Measurements from ENCODE around the gene ADCYAP1R1.

ADCYAP1R1 gene

GRCh38 chr7:31033674-31034300 is 18.3 kb upstream of the ADCYAP1R1 start:
- no peak for DNase-seq
- Histone ChIP-seq H3K27me3 (replicated peaks; ENCODE audit: control insufficient read depth, insufficient read depth, low read length, poor library complexity, severe bottlenecking) (no peaks in the 10 kb centered on the region), H3K9me3 (ENCODE audit: control insufficient read depth, low read length) (no peaks in the 10 kb centered on the region), H3K36me3 (ENCODE audit: control insufficient read depth, insufficient read depth, low read length) (no peaks in the 10 kb centered on the region), H3K27ac (ENCODE audit: insufficient read depth, low read length, poor library complexity, severe bottlenecking) (no peak overlapping the region), H3K4me3 (ENCODE audit: insufficient read depth, low read depth, low read length, poor library complexity, severe bottlenecking) (no peak overlapping the region), H3K4me1 (ENCODE audit: control insufficient read depth, insufficient read depth, low read length, poor library complexity, severe bottlenecking) (no peaks in the 10 kb centered on the region)

GRCh38 chr7:31036924-31037323 is 15.2 kb upstream of the ADCYAP1R1 start:
- Histone ChIP-seq H3K27me3 (replicated peaks; ENCODE audit: control insufficient read depth, insufficient read depth, low read length, poor library complexity, severe bottlenecking) (no peaks in the 10 kb centered on the region), H3K9me3 (ENCODE audit: control insufficient read depth, low read length) (no peaks in the 10 kb centered on the region), H3K4me3 (ENCODE audit: insufficient read depth, low read depth, low read length, poor library complexity, severe bottlenecking) (no peak overlapping the region), H3K4me1 (ENCODE audit: control insufficient read depth, insufficient read depth, low read length, poor library complexity, severe bottlenecking) (no peaks in the 10 kb centered on the region), H3K36me3 (ENCODE audit: control insufficient read depth, insufficient read depth, low read length) (no peaks in the 10 kb centered on the region), H3K27ac (ENCODE audit: insufficient read depth, low read length, poor library complexity, severe bottlenecking) (no peak overlapping the region)
- no peak for DNase-seq

- DNase-seq, result no peak
- no peaks in the 10 kb centered on the region for H3K9me3 ChIP-seq (ENCODE audit: control insufficient read depth, low read length)
- no peaks in the 10 kb centered on the region for H3K27me3 ChIP-seq (replicated peaks; ENCODE audit: control insufficient read depth, insufficient read depth, low read length, poor library complexity, severe bottlenecking)
- H3K4me1 ChIP-seq (ENCODE audit: control insufficient read depth, insufficient read depth, low read length, poor library complexity, severe bottlenecking), result no peaks in the 10 kb centered on the region
- H3K27ac ChIP-seq (ENCODE audit: insufficient read depth, low read length, poor library complexity, severe bottlenecking), result no peak overlapping the region
- no peak overlapping the region for H3K4me3 ChIP-seq (ENCODE audit: insufficient read depth, low read depth, low read length, poor library complexity, severe bottlenecking)
- H3K36me3 ChIP-seq (ENCODE audit: control insufficient read depth, insufficient read depth, low read length), result no peaks in the 10 kb centered on the region
These were observed 9.0 kb upstream of the ADCYAP1R1 start for GRCh38 chr7:31043051-31043471.

- no peaks in the 10 kb centered on the region for H3K27me3 ChIP-seq (replicated peaks; ENCODE audit: control insufficient read depth, insufficient read depth, low read length, poor library complexity, severe bottlenecking)
- no peaks in the 10 kb centered on the region for H3K36me3 ChIP-seq (ENCODE audit: control insufficient read depth, insufficient read depth, low read length)
- H3K9me3 ChIP-seq (ENCODE audit: control insufficient read depth, low read length), result no peaks in the 10 kb centered on the region
- no peak overlapping the region for H3K4me3 ChIP-seq (ENCODE audit: insufficient read depth, low read depth, low read length, poor library complexity, severe bottlenecking)
- H3K4me1 ChIP-seq (ENCODE audit: control insufficient read depth, insufficient read depth, low read length, poor library complexity, severe bottlenecking), result no peaks in the 10 kb centered on the region
- H3K27ac ChIP-seq (ENCODE audit: insufficient read depth, low read length, poor library complexity, severe bottlenecking), result no peak overlapping the region
- no peak for DNase-seq
These were observed 7.6 kb upstream of the ADCYAP1R1 start for GRCh38 chr7:31044529-31044928.

GRCh38 chr7:31046723-31047122 is 5.4 kb upstream of the ADCYAP1R1 start:
- H3K4me3 ChIP-seq (ENCODE audit: insufficient read depth, low read depth, low read length, poor library complexity, severe bottlenecking), result no peak overlapping the region
- H3K4me1 ChIP-seq (ENCODE audit: control insufficient read depth, insufficient read depth, low read length, poor library complexity, severe bottlenecking), result no peaks in the 10 kb centered on the region
- no peak overlapping the region for H3K27ac ChIP-seq (ENCODE audit: insufficient read depth, low read length, poor library complexity, severe bottlenecking)
- no peaks in the 10 kb centered on the region for H3K27me3 ChIP-seq (replicated peaks; ENCODE audit: control insufficient read depth, insufficient read depth, low read length, poor library complexity, severe bottlenecking)
- DNase-seq, result no peak
- H3K36me3 ChIP-seq (ENCODE audit: control insufficient read depth, insufficient read depth, low read length), result no peaks in the 10 kb centered on the region
- H3K9me3 ChIP-seq (ENCODE audit: control insufficient read depth, low read length), result no peaks in the 10 kb centered on the region

GRCh38 chr7:31047313-31048146 is 4.6 kb upstream of the ADCYAP1R1 start:
- no peak overlapping the region for H3K27ac ChIP-seq (ENCODE audit: insufficient read depth, low read length, poor library complexity, severe bottlenecking)
- no peaks in the 10 kb centered on the region for H3K4me1 ChIP-seq (ENCODE audit: control insufficient read depth, insufficient read depth, low read length, poor library complexity, severe bottlenecking)
- no peaks in the 10 kb centered on the region for H3K36me3 ChIP-seq (ENCODE audit: control insufficient read depth, insufficient read depth, low read length)
- H3K4me3 ChIP-seq (ENCODE audit: insufficient read depth, low read depth, low read length, poor library complexity, severe bottlenecking), result no peak overlapping the region
- no peaks in the 10 kb centered on the region for H3K9me3 ChIP-seq (ENCODE audit: control insufficient read depth, low read length)
- H3K27me3 ChIP-seq (replicated peaks; ENCODE audit: control insufficient read depth, insufficient read depth, low read length, poor library complexity, severe bottlenecking), result no peaks in the 10 kb centered on the region
- no peak for DNase-seq

- no peaks in the 10 kb centered on the region for H3K36me3 ChIP-seq (ENCODE audit: control insufficient read depth, insufficient read depth, low read length)
- H3K27me3 ChIP-seq (replicated peaks; ENCODE audit: control insufficient read depth, insufficient read depth, low read length, poor library complexity, severe bottlenecking), result no peaks in the 10 kb centered on the region
- H3K9me3 ChIP-seq (ENCODE audit: control insufficient read depth, low read length), result no peaks in the 10 kb centered on the region
- no peak overlapping the region for H3K27ac ChIP-seq (ENCODE audit: insufficient read depth, low read length, poor library complexity, severe bottlenecking)
- DNase-seq, result no peak
- no peak overlapping the region for H3K4me3 ChIP-seq (ENCODE audit: insufficient read depth, low read depth, low read length, poor library complexity, severe bottlenecking)
- no peaks in the 10 kb centered on the region for H3K4me1 ChIP-seq (ENCODE audit: control insufficient read depth, insufficient read depth, low read length, poor library complexity, severe bottlenecking)
These were observed 2.9 kb upstream of the ADCYAP1R1 start for GRCh38 chr7:31049005-31049765.

GRCh38 chr7:31052487-31052840 is 356 bp downstream of the ADCYAP1R1 start:
- Histone ChIP-seq H3K27ac (ENCODE audit: insufficient read depth, low read length, poor library complexity, severe bottlenecking) (no peak overlapping the region), H3K4me1 (ENCODE audit: control insufficient read depth, insufficient read depth, low read length, poor library complexity, severe bottlenecking) (no peaks in the 10 kb centered on the region), H3K27me3 (replicated peaks; ENCODE audit: control insufficient read depth, insufficient read depth, low read length, poor library complexity, severe bottlenecking) (no peaks in the 10 kb centered on the region), H3K36me3 (ENCODE audit: control insufficient read depth, insufficient read depth, low read length) (no peaks in the 10 kb centered on the region), H3K4me3 (ENCODE audit: insufficient read depth, low read depth, low read length, poor library complexity, severe bottlenecking) (no peak overlapping the region), H3K9me3 (ENCODE audit: control insufficient read depth, low read length) (no peaks in the 10 kb centered on the region)
- no peak for DNase-seq

- DNase-seq, result no peak
- H3K27me3 ChIP-seq (replicated peaks; ENCODE audit: control insufficient read depth, insufficient read depth, low read length, poor library complexity, severe bottlenecking), result no peaks in the 10 kb centered on the region
These were observed 913 bp downstream of the ADCYAP1R1 start for GRCh38 chr7:31052841-31053601.

More at GRCh38 chr7:31052841-31053601, 913 bp downstream of the ADCYAP1R1 start:
- Histone ChIP-seq H3K9me3 (ENCODE audit: control insufficient read depth, low read length) (no peaks in the 10 kb centered on the region), H3K4me3 (ENCODE audit: insufficient read depth, low read depth, low read length, poor library complexity, severe bottlenecking) (no peak overlapping the region), H3K27ac (ENCODE audit: insufficient read depth, low read length, poor library complexity, severe bottlenecking) (no peak overlapping the region), H3K4me1 (ENCODE audit: control insufficient read depth, insufficient read depth, low read length, poor library complexity, severe bottlenecking) (no peaks in the 10 kb centered on the region), H3K36me3 (ENCODE audit: control insufficient read depth, insufficient read depth, low read length) (no peaks in the 10 kb centered on the region)
